SKM-1 treated with dmso at 0.1 percent for 144 hours (cell line): ENCODE measurements around the gene SCMH1.

ENCODE experiments used
- DNase-seq: peaks from one replicate; lab custom pipeline; 2025; ENCODE audit not compliant: unreplicated experiment; lab: John Stamatoyannopoulos, UW

The SCMH1 gene

GRCh38 chr1:41009466-41009865 lies 232.6 kb downstream of the SCMH1 start:
- DNase-seq: no peak

DNA sequence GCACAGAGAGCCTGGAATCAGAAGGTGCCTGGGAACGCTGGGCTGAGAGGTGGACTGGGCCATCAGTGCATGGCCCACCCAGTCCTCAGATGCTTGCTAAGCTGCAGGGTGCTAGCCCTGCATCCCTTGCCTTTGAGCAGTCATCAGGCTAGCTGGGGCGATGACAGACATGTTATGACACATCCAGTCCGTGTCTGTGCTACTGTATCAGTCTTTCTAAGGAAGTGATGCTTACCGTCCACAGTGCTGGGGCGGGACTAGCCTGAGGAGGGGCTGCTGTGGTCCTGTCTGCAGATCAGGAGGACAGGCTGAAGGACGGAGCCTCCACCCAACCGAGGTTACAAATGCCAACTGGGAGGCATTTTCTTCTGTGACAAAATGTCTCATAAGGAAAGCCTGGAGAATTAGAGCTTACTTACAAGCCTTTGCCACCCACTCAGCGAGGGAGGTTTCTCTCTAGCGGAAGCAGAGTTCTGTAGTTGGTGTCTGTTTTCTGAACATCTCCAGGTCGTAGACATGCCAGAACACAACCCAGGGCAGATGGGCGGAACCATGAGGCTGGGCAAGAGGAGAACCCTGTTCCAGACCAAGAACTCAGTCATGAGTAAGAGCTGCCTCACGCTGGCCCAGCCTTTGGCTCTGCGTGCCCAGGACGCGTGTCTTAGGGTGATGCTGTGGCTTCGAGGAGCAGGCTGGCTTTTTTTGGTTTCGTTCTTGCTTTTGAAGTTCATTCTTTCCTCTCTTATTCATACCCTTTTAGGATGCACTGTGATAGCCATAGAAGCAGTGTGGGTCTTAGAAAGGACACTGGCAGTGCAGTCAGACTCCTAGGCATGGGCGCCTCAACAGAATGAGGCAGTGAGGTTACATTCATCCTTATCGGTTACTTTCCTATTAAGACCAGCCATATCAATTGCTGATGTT lies 234.9 kb downstream of the SCMH1 start:
- no peak for DNase-seq

GRCh38 chr1:41005876-41006275 lies 236.2 kb downstream of the SCMH1 start:
- no peak for DNase-seq

- DNase-seq: peak; percentile 90
Measured at GRCh38 chr1:41003640-41004220, 238.4 kb downstream of the SCMH1 start.

- no peak for DNase-seq
Measured at GRCh38 chr1:41003127-41003639, 238.9 kb downstream of the SCMH1 start.

- DNase-seq: no peak
Measured at GRCh38 chr1:40998668-40999067, 243.4 kb downstream of the SCMH1 start.

DNA sequence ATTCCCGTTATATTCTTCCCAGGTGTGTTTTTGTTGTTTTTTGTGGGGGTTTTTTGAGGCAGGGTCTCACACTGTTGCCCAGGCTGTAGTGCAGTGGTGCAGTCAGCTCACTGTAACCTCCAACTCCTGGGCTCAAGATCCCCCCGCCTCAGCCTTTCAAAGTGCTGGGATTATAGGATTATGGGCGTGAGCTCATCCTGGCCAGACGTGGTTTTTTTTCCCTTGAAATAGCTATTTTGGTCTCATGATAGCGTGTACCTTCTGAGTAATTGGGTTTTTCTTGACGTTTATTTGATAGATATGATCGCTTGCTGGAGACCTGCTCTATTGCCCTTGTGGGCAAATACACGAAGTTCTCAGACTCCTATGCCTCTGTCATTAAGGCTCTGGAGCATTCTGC lies 245.0 kb downstream of the SCMH1 start:
- DNase-seq: no peak

DNA sequence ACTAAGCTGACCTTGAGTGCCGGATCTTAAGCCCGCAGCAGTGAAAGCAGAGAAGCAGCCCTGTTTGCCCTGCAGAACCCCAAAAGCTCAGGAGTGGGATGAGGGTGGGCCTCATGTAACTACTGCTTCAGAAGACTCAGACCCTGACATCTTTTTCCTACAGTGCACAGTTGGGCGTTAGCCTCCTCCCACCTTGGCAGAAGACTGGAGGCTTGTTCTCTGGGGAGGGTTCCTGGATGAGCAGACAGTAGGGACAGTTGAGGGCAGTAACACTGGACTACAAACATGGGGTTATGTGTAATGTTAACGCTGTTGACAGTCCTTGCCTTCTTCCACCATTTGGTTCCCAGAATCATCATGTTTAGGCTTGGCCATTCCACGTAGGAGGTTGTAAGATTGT lies 253.0 kb downstream of the SCMH1 start:
- DNase-seq: no peak

DNA sequence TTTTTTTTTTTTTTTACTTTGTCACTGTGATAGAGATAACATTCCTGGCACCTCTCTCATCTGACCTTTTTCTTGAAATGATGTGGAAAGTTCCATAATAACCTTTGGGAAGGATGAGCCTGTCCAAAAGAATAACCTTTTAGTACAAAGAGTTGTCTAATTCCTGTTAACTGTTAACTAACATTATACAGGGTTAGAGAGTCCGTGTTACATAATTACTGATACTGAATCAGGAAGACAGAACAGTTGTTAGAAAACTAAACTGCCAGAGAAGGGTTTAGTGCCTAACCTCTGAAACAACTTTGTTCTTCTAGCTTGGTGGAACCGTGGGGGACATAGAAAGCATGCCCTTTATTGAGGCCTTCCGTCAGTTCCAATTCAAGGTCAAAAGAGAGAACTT lies 253.8 kb downstream of the SCMH1 start:
- no peak for DNase-seq

DNA sequence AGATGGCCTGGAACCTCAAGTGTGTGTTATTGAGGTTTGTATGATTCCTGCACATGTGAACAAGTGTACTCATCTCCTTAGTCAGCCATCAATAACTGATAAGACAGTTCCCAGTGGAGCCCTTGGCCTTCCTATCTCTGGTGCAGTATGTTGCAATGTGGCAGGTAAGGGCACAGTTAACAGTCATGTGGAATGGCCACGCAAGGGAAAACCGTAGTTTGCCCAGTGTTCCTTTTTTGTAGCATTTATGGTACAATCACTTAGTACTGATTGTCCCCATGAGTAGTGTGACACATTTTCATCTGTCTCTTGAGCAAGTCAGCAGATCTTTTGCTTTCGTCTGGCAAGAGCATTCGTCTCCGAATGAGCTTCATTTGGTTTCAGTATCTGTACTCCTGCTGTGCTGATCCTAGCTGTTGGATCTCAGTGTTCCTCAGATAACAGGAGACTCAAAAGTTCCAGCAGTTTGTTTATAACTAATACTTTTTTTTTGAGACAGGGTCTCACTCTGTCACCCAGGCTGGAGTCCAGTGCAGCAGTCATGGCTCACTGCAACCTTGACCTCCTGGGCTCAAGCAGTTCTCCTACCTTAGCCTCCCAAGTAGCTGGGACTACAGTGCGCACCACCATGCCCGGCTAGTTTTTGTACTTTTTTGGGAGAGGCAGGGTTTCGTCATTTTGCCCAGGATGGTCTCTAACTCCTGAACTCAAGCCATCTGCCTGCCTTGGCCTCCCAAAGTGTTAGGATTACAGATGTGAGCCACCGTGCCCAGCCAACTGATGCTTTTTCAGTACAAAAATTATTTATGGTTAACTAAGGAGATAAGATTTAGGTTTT lies 254.4 kb downstream of the SCMH1 start:
- no peak for DNase-seq

- no peak for DNase-seq
Measured at GRCh38 chr1:40986956-40987355, 255.2 kb downstream of the SCMH1 start.

- no peak for DNase-seq
Measured at GRCh38 chr1:40986328-40986783, 255.8 kb downstream of the SCMH1 start.

DNA sequence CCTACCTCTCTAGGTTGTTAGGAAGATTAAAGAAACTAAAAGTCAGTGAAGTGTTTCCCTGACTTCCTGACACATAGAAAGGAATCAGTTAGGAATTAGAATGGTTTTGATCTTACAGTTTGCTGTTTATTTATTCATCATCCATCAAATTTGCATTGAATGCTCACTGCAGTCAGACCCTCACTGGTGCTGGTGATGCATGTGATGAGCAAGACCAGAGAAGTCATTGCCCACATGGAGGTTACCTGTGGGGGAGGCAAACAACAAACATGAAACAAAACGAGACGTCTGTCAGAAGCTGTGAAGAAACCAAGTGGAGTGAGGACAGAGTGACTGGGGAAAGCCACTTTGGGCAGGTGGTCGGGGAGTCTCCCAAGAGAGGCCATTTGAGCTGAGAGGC lies 256.2 kb downstream of the SCMH1 start:
- no peak for DNase-seq

- no peak for DNase-seq
Measured at GRCh38 chr1:40985161-40985560, 256.9 kb downstream of the SCMH1 start.

DNA sequence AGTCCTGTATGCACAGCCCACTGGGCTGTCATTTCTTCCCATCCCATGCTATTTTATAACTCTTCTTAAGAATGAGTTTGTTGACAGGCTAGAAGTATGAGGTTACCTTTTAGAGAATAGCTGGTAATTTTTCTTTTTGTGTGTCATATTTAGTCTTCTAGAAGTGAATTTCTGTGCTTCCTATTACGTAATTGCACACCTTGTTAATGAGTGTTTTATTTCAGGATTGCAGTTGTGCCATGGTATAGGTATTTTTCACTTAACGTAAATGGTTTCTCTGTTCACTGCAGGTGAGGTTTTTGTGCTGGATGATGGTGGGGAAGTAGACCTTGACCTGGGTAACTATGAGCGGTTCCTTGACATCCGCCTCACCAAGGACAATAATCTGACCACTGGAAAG lies 257.6 kb downstream of the SCMH1 start:
- DNase-seq: no peak

- no peak for DNase-seq
Measured at GRCh38 chr1:40984066-40984465, 258.0 kb downstream of the SCMH1 start.

DNA sequence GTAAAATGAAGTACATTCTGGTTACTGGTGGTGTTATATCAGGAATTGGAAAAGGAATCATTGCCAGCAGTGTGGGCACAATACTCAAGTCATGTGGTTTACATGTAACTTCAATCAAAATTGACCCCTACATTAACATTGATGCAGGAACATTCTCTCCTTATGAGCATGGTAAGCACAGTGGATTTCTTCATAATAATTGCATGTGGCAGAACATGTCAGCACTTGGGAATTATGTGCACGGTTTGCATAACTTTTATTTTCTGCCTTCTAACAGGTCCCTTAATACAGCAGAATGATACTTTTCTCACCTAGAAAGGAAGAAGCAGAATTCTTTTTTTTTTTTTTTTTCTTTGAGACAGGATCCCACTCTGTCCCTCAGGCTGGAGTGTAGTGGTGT lies 258.8 kb downstream of the SCMH1 start:
- DNase-seq: no peak

DNA sequence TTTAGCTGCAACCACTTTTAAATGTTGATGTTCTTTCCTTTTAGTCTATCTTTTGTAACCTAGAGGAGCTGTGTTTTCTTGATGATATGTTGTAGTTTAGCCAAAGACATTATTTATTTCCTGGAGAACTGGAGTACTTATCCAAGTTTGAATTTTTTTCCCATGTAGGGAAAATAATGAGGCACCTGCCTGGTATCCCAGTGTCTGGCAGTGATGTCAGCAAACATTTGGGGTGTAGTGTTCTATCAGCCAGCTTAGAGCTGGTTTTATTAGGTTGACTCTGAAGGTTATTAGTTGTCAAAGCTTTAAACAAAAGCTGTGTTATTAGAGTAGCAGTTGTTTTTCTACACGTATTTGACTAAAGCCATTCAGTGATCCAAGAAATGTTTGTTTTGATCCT lies 259.4 kb downstream of the SCMH1 start:
- DNase-seq: no peak

GRCh38 chr1:40981691-40982448 lies 260.2 kb downstream of the SCMH1 start:
- no peak for DNase-seq

- DNase-seq: peak; percentile 30
Measured at GRCh38 chr1:40980453-40981121, 261.5 kb downstream of the SCMH1 start.
